SH-SY5Y (cell line): ENCODE measurements around the gene SETBP1.

Experiments
- GATA2 ChIP-seq: IDR thresholded peaks from 2 replicates; pipeline ENCODE4 v1.6.1; 2011; ENCODE audit warnings: mild to moderate bottlenecking, low read depth, low read length
- GATA3 ChIP-seq: IDR thresholded peaks from 2 replicates; pipeline ENCODE4 v1.6.1; 2011; ENCODE audit warnings: low read depth, mild to moderate bottlenecking, low read length, moderate library complexity

DNA sequence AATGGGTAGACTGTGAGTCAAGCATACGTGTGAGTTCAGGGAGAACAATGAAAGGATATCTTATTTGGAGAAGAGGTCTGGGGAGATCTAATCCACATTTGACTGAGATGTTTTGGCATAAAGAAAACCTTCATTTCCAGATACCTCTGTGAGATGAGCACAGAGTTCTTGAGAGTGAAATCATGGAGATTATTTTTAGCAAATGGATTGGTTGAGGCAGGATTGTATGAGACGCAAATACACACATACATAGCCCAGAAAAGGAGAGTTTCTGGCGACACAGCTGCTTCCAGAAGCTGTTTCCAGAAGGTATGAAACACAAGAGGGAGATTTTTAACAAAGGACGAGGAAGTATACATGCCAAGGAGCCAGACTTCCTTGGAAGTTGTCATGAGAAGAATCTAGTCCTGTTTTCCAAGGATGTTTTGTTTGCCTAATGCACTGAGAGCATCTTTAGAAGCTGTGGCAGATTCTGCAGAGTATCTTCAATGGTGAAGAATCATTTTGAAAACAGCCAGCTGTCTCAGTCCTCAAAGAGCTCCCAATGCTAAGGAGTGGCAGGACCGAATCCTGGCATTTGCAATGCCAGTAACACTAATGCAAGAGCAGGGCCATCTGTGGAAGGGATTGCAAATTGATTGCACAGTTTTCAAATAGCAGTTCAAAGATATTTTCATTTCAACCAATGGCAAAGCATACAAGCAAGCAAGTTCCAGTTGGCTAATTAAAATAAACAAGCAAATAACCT is 177.2 kb downstream of the SETBP1 start:
- TF ChIP-seq GATA2 (no peak), GATA3 (no peak)
